Fibroblast of skin of right quadriceps (primary cell): ENCODE results near the gene C10orf105.

Source experiments
- DNase-seq: peaks from one replicate; pipeline ENCODE4 v3.0.0-alpha.2; 2013

Gene C10orf105

GRCh38 chr10:71715860-71716259, 3.7 kb downstream of the C10orf105 start:
- DNase-seq = no peak

GRCh38 chr10:71715026-71715425, 4.6 kb downstream of the C10orf105 start:
- no peak for DNase-seq

GRCh38 chr10:71714592-71714991, 5.0 kb downstream of the C10orf105 start:
- no peak for DNase-seq

- no peak for DNase-seq
Measured at GRCh38 chr10:71714031-71714410, 5.6 kb downstream of the C10orf105 start.

- DNase-seq = peak; percentile 64
Measured at GRCh38 chr10:71713135-71714030, 6.2 kb downstream of the C10orf105 start.

GRCh38 chr10:71712572-71713134, 6.9 kb downstream of the C10orf105 start:
- no peak for DNase-seq

- DNase-seq = no peak
Measured at GRCh38 chr10:71712170-71712569, 7.4 kb downstream of the C10orf105 start.

GRCh38 chr10:71711052-71711623, 8.4 kb downstream of the C10orf105 start:
- DNase-seq = no peak

- no peak for DNase-seq
Measured at GRCh38 chr10:71710519-71710918, 9.1 kb downstream of the C10orf105 start.

GRCh38 chr10:71708897-71709882, 10.4 kb downstream of the C10orf105 start:
- no peak for DNase-seq

- no peak for DNase-seq
Measured at GRCh38 chr10:71708301-71708703, 11.3 kb downstream of the C10orf105 start.

- DNase-seq = no peak
Measured at GRCh38 chr10:71707240-71707789, 12.3 kb downstream of the C10orf105 start.

- DNase-seq = no peak
Measured at GRCh38 chr10:71706216-71707121, 13.1 kb downstream of the C10orf105 start.

GRCh38 chr10:71705582-71705981, 14.0 kb downstream of the C10orf105 start:
- DNase-seq = no peak

- DNase-seq = no peak
Measured at GRCh38 chr10:71704816-71705215, 14.8 kb downstream of the C10orf105 start.

GRCh38 chr10:71703577-71703976, 16.0 kb downstream of the C10orf105 start:
- no peak for DNase-seq

GRCh38 chr10:71701496-71702132, 18.0 kb downstream of the C10orf105 start:
- no peak for DNase-seq

GRCh38 chr10:71700731-71701368, 18.7 kb downstream of the C10orf105 start:
- no peak for DNase-seq

- DNase-seq = no peak
Measured at GRCh38 chr10:71698737-71699136, 20.8 kb downstream of the C10orf105 start.
